ENCODE data around the gene RPP40. TPM values are rescaled to one million over a fixed set of nuclear protein-coding genes. Genes with fewer than 3 reads are reported as not detected.

RPP40 gene
- total RNA-seq, 2 experiments from 2014 or later: 12.2 to 22.7 TPM

GRCh38 chr6:5004373-5005037 lies 668 bp upstream of the RPP40 start:
- H4K20me1 ChIP-seq (ENCODE audit: insufficient read depth, low read length): no peaks in the 10 kb centered on the region
- H3K9me2 ChIP-seq (ENCODE audit: insufficient read depth, low read length): no peaks in the 10 kb centered on the region
- H3K9me3 ChIP-seq (ENCODE audit: low read length): no peaks in the 10 kb centered on the region
- H2AFZ ChIP-seq (ENCODE audit: low read length): peak overlapping the region; percentile 98
- ChIA-PET POLR2A (interaction anchor here (0.9 kb wide), 1 partner anchor 56 kb away, joined by 8 read pairs; no protein-coding TSS in a partner anchor), CTCF (ENCODE audit: unreplicated experiment) (interaction anchor here (0.7 kb wide), 1 partner anchor 22 kb away, joined by 6 read pairs; no protein-coding TSS in a partner anchor)
- TF ChIP-seq EZH2phosphoT487 (IDR thresholded peaks at IDR 0.05; ENCODE audit: borderline replicate concordance, low read depth, low read length) (no peak), CTCF (conservative IDR thresholded peaks at IDR 0.05; ENCODE audit: low read length) (no peak)
- H3K36me3 ChIP-seq (ENCODE audit: insufficient read depth, low read length): peaks cover 17% of the 10 kb centered on the region
- H3K4me3 ChIP-seq (ENCODE audit: low read depth, low read length, poor library complexity, severe bottlenecking): peak overlapping the region; percentile 79
- peak overlapping the region; percentile 61 for H3K27ac ChIP-seq (ENCODE audit: low read depth, low read length, poor library complexity, severe bottlenecking)
- BruUV-seq (replicated peaks): TSS peak; percentile 72
- H3K4me1 ChIP-seq (ENCODE audit: insufficient read depth, low read length, poor library complexity, severe bottlenecking): peaks cover 11% of the 10 kb centered on the region
- DNase-seq (ENCODE audit: low spot score): no peak
- intact Hi-C loops (cut with micrococcal nuclease; ENCODE audit: unreplicated experiment): loop anchor here (5.0 kb wide), 1 partner anchor 227 kb away; the partner anchor contains the start of gene CDYL
- H3K4me2 ChIP-seq (ENCODE audit: low read length): peak overlapping the region; percentile 91
- H3K79me2 ChIP-seq (ENCODE audit: insufficient read depth, low read depth, low read length): no peaks in the 10 kb centered on the region; the same call in 1 of the 2 replicates

GRCh38 chr6:4999586-4999985 lies 4.3 kb downstream of the RPP40 start:
- no peak for DNase-seq (ENCODE audit: low spot score)
- Histone ChIP-seq H2AFZ (ENCODE audit: low read length) (no peak overlapping the region), H4K20me1 (ENCODE audit: insufficient read depth, low read length) (no peaks in the 10 kb centered on the region), H3K27ac (ENCODE audit: low read depth, low read length, poor library complexity, severe bottlenecking) (no peak overlapping the region), H3K4me1 (ENCODE audit: insufficient read depth, low read length, poor library complexity, severe bottlenecking) (peaks cover 8% of the 10 kb centered on the region), H3K36me3 (ENCODE audit: insufficient read depth, low read length) (peaks cover 22% of the 10 kb centered on the region), H3K9me3 (ENCODE audit: low read length) (no peaks in the 10 kb centered on the region), H3K4me2 (ENCODE audit: low read length) (no peak overlapping the region), H3K79me2 (ENCODE audit: insufficient read depth, low read depth, low read length) (no peaks in the 10 kb centered on the region; the same call in 1 of the 2 replicates), H3K4me3 (ENCODE audit: low read depth, low read length, poor library complexity, severe bottlenecking) (no peak overlapping the region), H3K9me2 (ENCODE audit: insufficient read depth, low read length) (no peaks in the 10 kb centered on the region)
- intact Hi-C loops (cut with micrococcal nuclease; ENCODE audit: unreplicated experiment): no loop called here
- ChIA-PET CTCF (ENCODE audit: unreplicated experiment) (no interaction called here), POLR2A (interaction anchor here (0.6 to 0.7 kb wide), 2 partner anchors 22 to 1605 kb away, joined by 3 to 4 read pairs; no protein-coding TSS in a partner anchor)
- BruUV-seq (replicated peaks): no TSS peak
- TF ChIP-seq CTCF (conservative IDR thresholded peaks at IDR 0.05; ENCODE audit: low read length): no peak
- no peak for TF ChIP-seq EZH2phosphoT487 (IDR thresholded peaks at IDR 0.05; ENCODE audit: borderline replicate concordance, low read depth, low read length)

- BruUV-seq (replicated peaks): no TSS peak
- H3K36me3 ChIP-seq (ENCODE audit: insufficient read depth, low read length): peaks cover 22% of the 10 kb centered on the region
- no peak overlapping the region for H2AFZ ChIP-seq (ENCODE audit: low read length)
- H3K4me3 ChIP-seq (ENCODE audit: low read depth, low read length, poor library complexity, severe bottlenecking): no peak overlapping the region
- no peak overlapping the region for H3K4me2 ChIP-seq (ENCODE audit: low read length)
- no peaks in the 10 kb centered on the region for H3K9me2 ChIP-seq (ENCODE audit: insufficient read depth, low read length)
- no peaks in the 10 kb centered on the region; the same call in 1 of the 2 replicates for H3K79me2 ChIP-seq (ENCODE audit: insufficient read depth, low read depth, low read length)
- H4K20me1 ChIP-seq (ENCODE audit: insufficient read depth, low read length): no peaks in the 10 kb centered on the region
- ChIA-PET POLR2A (no interaction called here), CTCF (ENCODE audit: unreplicated experiment) (no interaction called here)
- no peak for TF ChIP-seq CTCF (conservative IDR thresholded peaks at IDR 0.05; ENCODE audit: low read length)
- no peaks in the 10 kb centered on the region for H3K9me3 ChIP-seq (ENCODE audit: low read length)
- peaks cover 3% of the 10 kb centered on the region for H3K4me1 ChIP-seq (ENCODE audit: insufficient read depth, low read length, poor library complexity, severe bottlenecking)
- no peak for DNase-seq (ENCODE audit: low spot score)
- no peak overlapping the region for H3K27ac ChIP-seq (ENCODE audit: low read depth, low read length, poor library complexity, severe bottlenecking)
- intact Hi-C loops (cut with micrococcal nuclease; ENCODE audit: unreplicated experiment): no loop called here
Measured at GRCh38 chr6:4997862-4998261, 6.0 kb downstream of the RPP40 start.

Measured in OCI-LY7 (cell line).